HG03159 (cell line): ENCODE results near the gene VWCE.
"Not testable (repeated sequence)": the region's sequence is repeated elsewhere in the genome, so short reads cannot be mapped to it uniquely, and the experiment has no call there.

ENCODE experiments used
- ATAC-seq: cut with Tn5 transposase; IDR thresholded peaks from one replicate; pipeline ENCODE4 v1.9.1; 2021; ENCODE audit warnings: mild to moderate bottlenecking, moderate library complexity; ENCODE audit not compliant: unreplicated experiment

Gene VWCE

DNA sequence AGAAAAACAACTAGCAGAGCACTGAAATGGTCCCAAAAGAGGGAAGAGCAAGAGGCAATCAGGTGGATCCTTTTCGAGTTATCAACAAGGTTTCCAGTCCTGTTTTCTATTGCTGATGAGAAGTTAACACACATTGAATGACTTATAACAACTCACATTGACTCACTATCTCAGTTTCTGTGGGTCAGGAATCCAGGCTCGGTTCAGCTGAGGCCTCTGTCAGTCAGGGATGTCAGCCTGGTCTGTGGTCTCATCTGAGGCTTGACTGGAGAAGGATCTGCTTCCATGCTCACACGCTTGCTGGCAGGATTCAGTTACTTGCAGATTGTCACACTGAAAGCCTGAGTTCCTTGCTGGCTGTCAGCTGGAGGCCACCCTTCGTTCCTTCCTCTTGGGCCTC, 76.8 kb downstream of the VWCE start:
- ATAC-seq: not testable (repeated sequence)

DNA sequence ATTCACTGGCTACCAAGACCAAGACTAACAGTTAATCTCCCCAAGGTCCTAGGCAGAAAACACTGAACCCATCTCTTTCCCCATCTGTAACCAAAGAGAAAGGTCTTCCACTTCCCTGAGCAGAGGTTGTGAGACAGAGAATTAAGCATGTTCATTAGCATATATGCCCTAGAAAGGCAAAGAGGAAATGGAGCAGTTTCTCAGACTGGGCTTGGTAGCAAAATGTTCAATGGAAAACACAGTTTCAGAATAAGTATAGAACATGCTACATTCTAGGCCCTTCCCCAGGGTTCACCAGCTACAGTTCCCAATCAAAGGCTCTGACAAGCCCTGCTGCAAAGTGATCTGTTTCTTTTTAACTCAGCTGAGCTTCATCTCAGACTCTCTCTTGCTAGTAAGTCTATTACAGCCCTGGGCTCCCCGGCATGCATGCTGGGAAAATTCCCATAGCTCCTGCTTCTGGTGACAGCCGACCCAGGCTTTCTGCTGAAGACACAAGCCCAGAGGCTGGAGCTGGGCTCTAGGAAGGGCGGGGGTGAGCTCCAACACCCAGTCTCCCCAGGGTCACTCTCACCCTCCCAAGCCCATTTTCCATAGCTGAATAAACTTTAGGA, 81.3 kb downstream of the VWCE start:
- not testable (repeated sequence) for ATAC-seq

DNA sequence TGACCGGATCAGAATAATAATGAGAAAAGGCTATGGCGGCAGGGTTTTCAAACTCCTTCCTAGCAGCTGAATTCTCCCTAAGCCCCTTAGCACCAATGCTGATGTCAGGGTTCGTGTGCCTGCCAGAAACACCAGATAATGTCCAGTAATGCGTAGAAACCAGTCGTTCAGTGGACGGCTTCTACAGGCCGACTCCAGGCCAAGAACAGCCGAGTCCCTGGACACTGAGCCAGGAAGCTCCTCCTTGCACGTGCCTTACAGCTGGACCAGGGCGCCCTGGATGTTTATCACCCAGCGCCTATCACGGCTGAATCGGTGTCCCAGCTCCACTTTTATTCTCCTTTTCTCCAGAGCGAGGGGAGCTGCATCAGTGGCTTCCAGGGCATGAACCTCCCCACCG, 82.9 kb downstream of the VWCE start:
- ATAC-seq: not testable (repeated sequence)

DNA sequence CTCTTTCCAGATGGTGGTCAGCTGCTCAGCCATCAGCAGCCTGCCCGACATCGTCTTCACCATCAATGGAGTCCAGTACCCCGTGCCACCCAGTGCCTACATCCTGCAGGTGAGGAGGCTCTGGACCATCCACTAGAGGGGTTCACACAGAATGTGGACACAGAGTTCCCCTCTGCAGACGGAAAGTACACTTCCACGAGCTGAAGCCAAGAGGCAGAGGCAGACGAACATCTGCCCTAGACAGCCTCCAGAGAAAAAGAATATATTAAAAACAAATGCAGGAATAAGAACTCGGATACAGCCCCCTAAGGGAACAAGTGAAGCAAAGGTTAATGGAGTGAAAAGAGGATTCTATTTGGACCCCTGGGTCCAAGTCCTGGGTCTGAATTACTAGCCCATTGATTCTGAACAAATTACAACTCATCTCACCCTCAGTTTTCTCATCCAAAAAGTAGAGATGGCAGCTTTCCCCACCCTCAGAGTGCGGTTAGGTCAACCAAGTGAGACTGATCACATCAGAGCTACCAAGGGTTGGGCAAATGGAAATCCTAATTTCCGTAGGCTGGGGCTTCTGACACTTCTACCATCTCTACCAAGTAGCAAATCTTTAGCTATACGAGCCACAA, 83.7 kb downstream of the VWCE start:
- ATAC-seq: not testable (repeated sequence)

DNA sequence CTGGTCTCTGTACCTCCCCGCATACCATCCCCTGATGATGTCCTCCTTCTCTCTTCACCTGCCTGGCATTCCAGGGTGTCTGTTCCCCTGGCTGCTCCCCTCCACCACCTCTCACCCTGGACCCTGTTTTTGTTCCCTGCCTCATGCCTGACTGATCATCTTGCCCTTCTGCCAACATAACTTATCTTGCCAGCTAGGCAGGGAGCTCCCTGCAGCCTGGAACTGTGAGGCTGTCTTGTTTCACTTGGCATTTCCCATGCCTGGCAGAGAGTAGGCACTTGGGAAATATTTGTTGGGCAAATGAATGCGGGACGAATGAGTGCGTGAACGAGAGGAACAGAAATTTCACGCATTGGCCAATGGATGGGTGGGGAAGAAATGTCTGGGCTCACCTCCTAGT, 84.5 kb downstream of the VWCE start:
- ATAC-seq: not testable (repeated sequence)
